Testis (tissue), 2 donors: ENCODE data around the gene FAM47E.

Experiments
- POLR2A ChIP-seq: fragments of 450-650 bp; IDR thresholded peaks from one replicate; pipeline ENCODE4 v1.6.1; 2017; ENCODE audit warnings: antibody characterized with exemption, mild to moderate bottlenecking, moderate library complexity
- TF ChIP-seq, protein P1 (sequence below), 3 experiments: fragments of 450-650 bp in 2 of 3; fragments of 200-600 bp in 1 of 3; sonication (generic) in 1 of 3; IDR thresholded peaks; one replicate each; pipeline ENCODE4 v1.5.1; 2016 to 2019; ENCODE audit warnings: antibody characterized with exemption in 3 of 3, mild to moderate bottlenecking in 2 of 3, moderate library complexity in 1 of 3

DNA sequence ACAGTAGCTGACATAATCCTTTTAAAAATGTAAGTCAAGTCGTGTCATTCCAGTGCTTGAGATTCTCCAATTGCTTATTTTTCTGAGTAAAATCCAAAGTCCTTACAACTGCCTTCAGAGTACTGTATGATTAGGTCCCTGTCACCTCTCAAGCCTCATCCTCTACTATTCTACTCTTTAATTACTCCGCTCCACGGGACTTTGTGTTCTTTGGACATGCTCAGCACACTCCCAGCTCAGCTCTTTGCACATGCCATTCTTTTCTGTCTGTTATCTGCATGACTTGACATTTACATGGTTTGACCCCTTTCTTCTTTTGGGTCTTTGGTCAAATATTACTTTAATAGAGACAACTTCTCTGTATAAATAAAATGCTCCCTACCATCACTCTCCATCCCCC lies 15.1 kb downstream of the FAM47E start:
- TF ChIP-seq, protein P1, sequence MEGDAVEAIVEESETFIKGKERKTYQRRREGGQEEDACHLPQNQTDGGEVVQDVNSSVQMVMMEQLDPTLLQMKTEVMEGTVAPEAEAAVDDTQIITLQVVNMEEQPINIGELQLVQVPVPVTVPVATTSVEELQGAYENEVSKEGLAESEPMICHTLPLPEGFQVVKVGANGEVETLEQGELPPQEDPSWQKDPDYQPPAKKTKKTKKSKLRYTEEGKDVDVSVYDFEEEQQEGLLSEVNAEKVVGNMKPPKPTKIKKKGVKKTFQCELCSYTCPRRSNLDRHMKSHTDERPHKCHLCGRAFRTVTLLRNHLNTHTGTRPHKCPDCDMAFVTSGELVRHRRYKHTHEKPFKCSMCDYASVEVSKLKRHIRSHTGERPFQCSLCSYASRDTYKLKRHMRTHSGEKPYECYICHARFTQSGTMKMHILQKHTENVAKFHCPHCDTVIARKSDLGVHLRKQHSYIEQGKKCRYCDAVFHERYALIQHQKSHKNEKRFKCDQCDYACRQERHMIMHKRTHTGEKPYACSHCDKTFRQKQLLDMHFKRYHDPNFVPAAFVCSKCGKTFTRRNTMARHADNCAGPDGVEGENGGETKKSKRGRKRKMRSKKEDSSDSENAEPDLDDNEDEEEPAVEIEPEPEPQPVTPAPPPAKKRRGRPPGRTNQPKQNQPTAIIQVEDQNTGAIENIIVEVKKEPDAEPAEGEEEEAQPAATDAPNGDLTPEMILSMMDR (IDR thresholded peaks at IDR 0.05), result no peak
- no peak for TF ChIP-seq POLR2A
